ENCODE measurements around the gene TRRAP. TPM values are rescaled to one million over a fixed set of nuclear protein-coding genes. Genes with fewer than 3 reads are reported as not detected.

TRRAP gene
- total and polyA plus RNA-seq, 4 donors, result 4.3 to 22.7 (median 10.1) TPM

GRCh38 chr7:99061001-99061776 lies 182.9 kb downstream of the TRRAP start:
- Histone ChIP-seq H3K4me1 (ENCODE audit: control insufficient read depth in 4 of 4, insufficient read depth in 4 of 4, low read length in 3 of 4) (no peaks in the 10 kb centered on the region), H3K9ac (ENCODE audit: low read depth in 1 of 2, low read length in 2 of 2) (no peak overlapping the region), H3K27me3 (ENCODE audit: control insufficient read depth in 4 of 4, insufficient read depth in 4 of 4, low read length in 3 of 4) (no peaks in the 10 kb centered on the region), H3K36me3 (ENCODE audit: control insufficient read depth in 4 of 4, insufficient read depth in 3 of 4, low read depth in 1 of 4, low read length in 3 of 4) (peaks cover 2 to 12% (median 6%) of the 10 kb centered on the region in 4 donors), H3K4me3 (ENCODE audit: low read depth in 1 of 3, low read length in 3 of 3) (no peak overlapping the region), H3K27ac (ENCODE audit: low read depth in 1 of 2, low read length in 2 of 2) (no peak overlapping the region), H3K9me3 (ENCODE audit: control insufficient read depth in 4 of 4, low read length in 3 of 4) (no peaks in the 10 kb centered on the region)
- WGBS, result 86% methylated on average over 6 of the region's 6 CpGs
- DNase-seq (ENCODE audit: low spot score), result no peak
- TF ChIP-seq MAX (IDR thresholded peaks at IDR 0.05) (no peak), HNF4G (IDR thresholded peaks at IDR 0.05) (no peak), YY1 (IDR thresholded peaks at IDR 0.05) (no peak), REST (IDR thresholded peaks at IDR 0.05) (no peak), CTCF (IDR thresholded peaks at IDR 0.05; ENCODE audit: low read depth, low read length, missing input control) (no peak), EGR1 (IDR thresholded peaks at IDR 0.05; ENCODE audit: low read depth in 2 of 2) (no peak), HNF4A (conservative IDR thresholded peaks at IDR 0.05) (no peak), ATF3 (IDR thresholded peaks at IDR 0.05) (no peak), JUND (IDR thresholded peaks at IDR 0.05) (no peak), NR2F2 (IDR thresholded peaks at IDR 0.05) (no peak)

Small RNAs within 50 kb of the gene (small RNA-seq; reads per million reads assigned to genes)
- gene MIR3609, result 78.0 reads per million, percentile 97 among the genes with 10 or more reads in this experiment

Other genes with a start within 250 kb of the TRRAP start
- not detected for gene TMEM130, start 8.5 kb upstream of the TRRAP start, total RNA-seq
- not detected for gene TMEM130, start 8.5 kb upstream of the TRRAP start, polyA plus RNA-seq